Trophoblast cell (in vitro differentiated cells and primary cell): ENCODE data around the gene TMEM184C.

ENCODE experiments used
- DNase-seq, 2 donors: peaks; one replicate each; pipeline ENCODE4 v3.0.0-alpha.2; 2016
- H2AFZ ChIP-seq: 2 replicates; pipeline ENCODE4 v1.6.1; 2013; ENCODE audit warnings: low read length, moderate library complexity, mild to moderate bottlenecking; ENCODE audit not compliant: insufficient read depth, poor library complexity
- H2AK5ac ChIP-seq: 2 replicates; pipeline ENCODE4 v1.6.1; 2013; ENCODE audit warnings: mild to moderate bottlenecking, low read length
- H2BK120ac ChIP-seq: 2 replicates; pipeline ENCODE4 v1.6.1; 2013; ENCODE audit warnings: low read length, mild to moderate bottlenecking, moderate library complexity; ENCODE audit not compliant: insufficient read depth, poor library complexity
- H2BK12ac ChIP-seq: 2 replicates; pipeline ENCODE4 v1.6.1; 2013; ENCODE audit warnings: mild to moderate bottlenecking, low read length, moderate library complexity
- H2BK5ac ChIP-seq: 2 replicates; pipeline ENCODE4 v1.6.1; 2013; ENCODE audit warnings: low read length, low read depth, moderate library complexity, mild to moderate bottlenecking; ENCODE audit not compliant: poor library complexity
- H3K14ac ChIP-seq: 2 replicates; pipeline ENCODE4 v1.6.1; 2013; ENCODE audit warnings: mild to moderate bottlenecking, low read length
- H3K18ac ChIP-seq: 2 replicates; pipeline ENCODE4 v1.6.1; 2013; ENCODE audit warnings: mild to moderate bottlenecking, low read length
- H3K23ac ChIP-seq: 2 replicates; pipeline ENCODE4 v1.6.1; 2013; ENCODE audit warnings: low read length
- H3K27ac ChIP-seq: 2 replicates; pipeline ENCODE4 v1.5.1; 2013; ENCODE audit warnings: low read depth, mild to moderate bottlenecking, inconsistent platforms, low read length, moderate library complexity
- H3K27me3 ChIP-seq: 2 replicates; pipeline ENCODE4 v1.6.1; 2013; ENCODE audit warnings: inconsistent platforms, mild to moderate bottlenecking, low read length, moderate library complexity; ENCODE audit not compliant: insufficient read depth
- H3K36me3 ChIP-seq, 2 experiments: 1 replicate in 1 of 2; 2 replicates in 1 of 2; pipeline ENCODE4 v1.6.1; 2013; ENCODE audit warnings: low read length in 2 of 2, mild to moderate bottlenecking in 2 of 2, moderate library complexity in 1 of 2; ENCODE audit not compliant: insufficient read depth in 2 of 2, control insufficient read depth in 1 of 2
- H3K4ac ChIP-seq: 2 replicates; pipeline ENCODE4 v1.6.1; 2013; ENCODE audit warnings: low read depth, mild to moderate bottlenecking, low read length, moderate library complexity
- H3K4me1 ChIP-seq, 2 experiments: 1 replicate in 1 of 2; 2 replicates in 1 of 2; pipeline ENCODE4 v1.6.1; 2013; ENCODE audit warnings: low read length in 2 of 2, mild to moderate bottlenecking in 2 of 2, moderate library complexity in 1 of 2; ENCODE audit not compliant: insufficient read depth in 2 of 2, control insufficient read depth in 1 of 2
- H3K4me2 ChIP-seq: 2 replicates; pipeline ENCODE4 v1.6.1; 2013; ENCODE audit warnings: inconsistent platforms, mild to moderate bottlenecking, low read length, moderate library complexity
- H3K4me3 ChIP-seq: 2 replicates; pipeline ENCODE4 v1.5.1; 2013; ENCODE audit warnings: mild to moderate bottlenecking, low read depth, low read length, inconsistent platforms
- H3K79me1 ChIP-seq: one replicate; pipeline ENCODE4 v1.6.1; 2013; ENCODE audit warnings: low read length
- H3K79me2 ChIP-seq: 2 replicates; pipeline ENCODE4 v1.6.1; 2013; ENCODE audit warnings: low read length, mild to moderate bottlenecking; ENCODE audit not compliant: control insufficient read depth, insufficient read depth, poor library complexity
- H3K9ac ChIP-seq: 2 replicates; pipeline ENCODE4 v1.6.1; 2013; ENCODE audit warnings: mild to moderate bottlenecking, low read length
- H3K9me3 ChIP-seq: 2 replicates; pipeline ENCODE4 v1.6.1; 2013; ENCODE audit warnings: low read depth, mild to moderate bottlenecking, control low read depth, inconsistent platforms, low read length; ENCODE audit not compliant: insufficient read depth
- H4K12ac ChIP-seq: 2 replicates; pipeline ENCODE4 v1.6.1; 2013; ENCODE audit warnings: low read depth, mild to moderate bottlenecking, low read length, moderate library complexity
- H4K8ac ChIP-seq: 2 replicates; pipeline ENCODE4 v1.6.1; 2013; ENCODE audit warnings: low read depth, mild to moderate bottlenecking, low read length, moderate library complexity
- H4K91ac ChIP-seq: one replicate; pipeline ENCODE4 v1.6.1; 2013; ENCODE audit warnings: low read depth, mild to moderate bottlenecking, low read length, moderate library complexity
- WGBS: extraction: QIAGEN DNeasy Blood & Tissue Kit; methylation state at CpG from one replicate; pipeline ENCODE4 v1.1.7; 2013; ENCODE audit warnings: missing lambda C conversion rate; ENCODE audit not compliant: insufficient read length, insufficient coverage; ENCODE audit errors: extremely low coverage; 5-methylcytosine and 5-hydroxymethylcytosine counted together

TMEM184C gene

DNA sequence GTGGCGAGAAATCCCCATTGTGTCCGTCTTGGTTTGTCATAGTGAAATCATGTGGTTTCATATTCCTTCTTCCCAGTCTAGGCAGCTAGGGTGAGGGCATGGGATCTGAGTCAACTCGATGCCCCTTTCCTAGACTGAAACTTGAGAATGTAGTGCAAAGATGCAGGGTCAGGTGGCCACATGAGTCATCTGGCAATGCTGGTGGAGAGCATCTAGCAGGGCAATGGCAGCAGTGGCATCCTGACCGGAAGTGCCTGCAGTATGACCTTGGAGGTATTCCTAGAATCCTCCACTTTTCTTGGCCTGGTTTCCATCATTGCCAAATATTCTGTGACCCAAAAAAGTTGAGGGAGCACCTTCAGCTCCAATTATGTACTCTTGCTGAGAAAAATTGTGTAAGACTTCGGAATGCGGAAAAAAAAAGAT lies 39.1 kb upstream of the TMEM184C start:
- Histone ChIP-seq H2AK5ac (no peak overlapping the region), H4K91ac (no peak overlapping the region), H3K79me1 (no peaks in the 10 kb centered on the region), H3K9ac (no peak overlapping the region), H3K79me2 (no peaks in the 10 kb centered on the region), H3K27me3 (no peaks in the 10 kb centered on the region), H2BK5ac (no peak overlapping the region), H3K14ac (no peak overlapping the region), H3K9me3 (no peaks in the 10 kb centered on the region), H3K27ac (no peak overlapping the region), H3K4me3 (no peak overlapping the region), H4K8ac (no peak overlapping the region), H3K36me3 (no peaks in the 10 kb centered on the region), H3K23ac (no peak overlapping the region), H3K4ac (no peak overlapping the region), H3K18ac (no peak overlapping the region), H3K4me2 (no peak overlapping the region), H2BK12ac (no peak overlapping the region), H2AFZ (no peak overlapping the region), H4K12ac (no peak overlapping the region), H2BK120ac (no peak overlapping the region), H3K4me1 (peaks cover 2 to 3% of the 10 kb centered on the region in 2 experiments)
- peak; percentile 86 to 87 for DNase-seq
- no CpG with 5 or more reads among the region's 6 CpGs for WGBS

DNA sequence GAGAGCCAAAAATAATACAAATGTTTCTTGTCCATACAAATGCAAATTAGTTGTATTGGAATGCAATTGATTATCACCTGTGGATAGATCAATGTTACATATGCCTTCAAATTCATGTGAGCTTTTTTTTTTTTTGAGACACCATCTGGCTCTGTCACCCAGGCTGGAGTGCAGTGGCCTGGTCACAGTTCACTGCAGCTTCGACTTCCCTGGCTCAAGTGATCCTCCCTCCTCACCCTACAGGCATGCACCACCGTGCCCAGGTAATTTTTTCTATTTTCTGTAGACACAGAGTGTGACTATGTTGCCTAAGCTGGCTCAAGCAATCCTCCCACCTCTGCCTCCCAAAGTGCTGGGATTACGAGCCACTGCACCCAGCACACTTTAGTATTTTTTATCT lies 38.6 kb upstream of the TMEM184C start:
- H2AFZ ChIP-seq = no peak overlapping the region
- H2BK120ac ChIP-seq = no peak overlapping the region
- no peak overlapping the region for H3K18ac ChIP-seq
- no peak overlapping the region for H2AK5ac ChIP-seq
- DNase-seq = no peak
- H3K4me1 ChIP-seq = peaks cover 2 to 3% of the 10 kb centered on the region in 2 experiments
- no peak overlapping the region for H3K27ac ChIP-seq
- H3K9ac ChIP-seq = no peak overlapping the region
- H3K4me2 ChIP-seq = no peak overlapping the region
- H3K23ac ChIP-seq = no peak overlapping the region
- no peak overlapping the region for H4K91ac ChIP-seq
- no peak overlapping the region for H4K8ac ChIP-seq
- H3K4me3 ChIP-seq = no peak overlapping the region
- H3K9me3 ChIP-seq = no peaks in the 10 kb centered on the region
- H2BK5ac ChIP-seq = no peak overlapping the region
- H2BK12ac ChIP-seq = no peak overlapping the region
- no peaks in the 10 kb centered on the region for H3K36me3 ChIP-seq
- no peak overlapping the region for H3K4ac ChIP-seq
- no peak overlapping the region for H3K14ac ChIP-seq
- no peaks in the 10 kb centered on the region for H3K79me1 ChIP-seq
- H3K79me2 ChIP-seq = no peaks in the 10 kb centered on the region
- WGBS = no CpG with 5 or more reads among the region's 3 CpGs
- H3K27me3 ChIP-seq = no peaks in the 10 kb centered on the region
- no peak overlapping the region for H4K12ac ChIP-seq

DNA sequence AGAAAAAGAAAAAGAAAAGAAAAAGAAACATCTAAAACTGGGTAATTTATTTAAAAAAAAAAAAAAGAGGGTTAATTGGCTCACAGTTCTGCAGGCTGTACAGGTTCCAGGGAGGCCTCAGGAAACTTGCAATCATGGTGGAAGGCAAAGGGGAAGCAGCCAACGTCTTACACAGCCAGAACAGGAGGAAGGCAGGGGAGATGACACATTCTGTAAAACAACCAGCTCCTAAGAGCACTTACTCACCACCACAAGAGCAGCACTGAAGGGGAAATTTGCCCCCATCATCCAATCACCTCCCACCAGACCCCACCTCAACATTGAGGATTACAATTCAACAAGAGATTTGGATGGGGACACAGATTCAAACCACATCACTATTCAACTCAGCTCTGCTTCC lies 36.8 kb upstream of the TMEM184C start:
- Histone ChIP-seq H4K91ac (no peak overlapping the region), H2AK5ac (no peak overlapping the region), H3K79me1 (no peaks in the 10 kb centered on the region), H4K8ac (no peak overlapping the region), H2AFZ (no peak overlapping the region), H2BK120ac (no peak overlapping the region), H3K4me2 (no peak overlapping the region), H3K9me3 (no peaks in the 10 kb centered on the region), H3K9ac (no peak overlapping the region), H3K4me1 (peaks cover 2 to 4% of the 10 kb centered on the region in 2 experiments), H4K12ac (no peak overlapping the region), H3K36me3 (no peaks in the 10 kb centered on the region), H3K27me3 (no peaks in the 10 kb centered on the region), H3K14ac (no peak overlapping the region), H2BK12ac (no peak overlapping the region), H3K79me2 (no peaks in the 10 kb centered on the region), H3K27ac (no peak overlapping the region), H3K4me3 (no peak overlapping the region), H2BK5ac (no peak overlapping the region), H3K4ac (no peak overlapping the region), H3K23ac (no peak overlapping the region), H3K18ac (no peak overlapping the region)
- WGBS = no CpG with 5 or more reads among the region's 1 CpG
- DNase-seq = no peak

DNA sequence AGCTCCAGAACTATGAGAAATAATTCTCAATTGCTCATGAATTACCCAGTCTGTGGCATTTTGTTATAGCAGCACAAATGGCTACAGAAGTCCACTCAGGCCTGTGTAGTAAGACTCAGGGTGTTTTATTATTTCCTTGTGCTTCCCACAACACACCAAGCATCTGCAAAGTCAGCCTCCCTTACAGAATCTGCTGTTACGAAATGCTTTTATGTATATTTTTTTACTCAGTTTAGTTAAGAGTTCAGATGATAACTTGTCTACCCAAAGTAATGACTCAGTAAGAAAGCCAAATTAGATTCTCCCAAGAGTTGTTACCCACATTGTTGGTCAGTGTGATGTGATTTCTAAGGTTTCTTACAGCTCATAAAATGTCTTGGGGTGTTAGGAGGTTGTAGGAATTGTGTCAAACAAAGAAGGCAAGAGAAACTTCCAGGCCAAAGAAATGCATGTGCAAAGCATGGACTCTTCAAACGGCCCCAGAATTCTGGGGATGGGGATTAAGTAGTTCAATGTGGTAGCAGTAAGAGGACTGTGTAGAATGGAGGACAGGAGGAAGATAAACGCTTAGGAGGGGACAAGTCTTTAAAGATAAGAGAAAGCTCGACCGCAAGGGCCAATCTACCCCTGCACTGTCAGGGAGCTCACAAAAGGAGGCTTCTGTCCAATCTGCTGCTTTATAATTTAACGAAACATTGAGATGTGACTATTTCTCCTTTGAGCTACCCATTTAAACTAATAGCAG lies 35.4 kb upstream of the TMEM184C start:
- Histone ChIP-seq H3K9ac (no peak overlapping the region), H2AK5ac (no peak overlapping the region), H3K4me1 (peaks cover 2 to 6% of the 10 kb centered on the region in 2 experiments), H3K36me3 (no peaks in the 10 kb centered on the region), H3K23ac (no peak overlapping the region), H4K91ac (no peak overlapping the region), H2BK12ac (no peak overlapping the region), H3K27me3 (no peaks in the 10 kb centered on the region), H2BK5ac (no peak overlapping the region), H3K18ac (no peak overlapping the region), H3K79me1 (no peaks in the 10 kb centered on the region), H3K4me2 (no peak overlapping the region), H3K14ac (no peak overlapping the region), H2AFZ (no peak overlapping the region), H3K27ac (no peak overlapping the region), H3K4me3 (no peak overlapping the region), H4K8ac (no peak overlapping the region), H3K79me2 (no peaks in the 10 kb centered on the region), H2BK120ac (no peak overlapping the region), H3K4ac (no peak overlapping the region), H4K12ac (no peak overlapping the region), H3K9me3 (no peaks in the 10 kb centered on the region)
- no CpG with 5 or more reads among the region's 6 CpGs for WGBS
- DNase-seq = no peak
